NCI-H2171 (cell line): ENCODE measurements around the gene CD53.
"Not testable (repeated sequence)": the region's sequence is repeated elsewhere in the genome, so short reads cannot be mapped to it uniquely, and the experiment has no call there.

Experiments
- DNase-seq: peaks from one replicate; lab custom pipeline; 2025; lab: John Stamatoyannopoulos, UW

Gene CD53

DNA sequence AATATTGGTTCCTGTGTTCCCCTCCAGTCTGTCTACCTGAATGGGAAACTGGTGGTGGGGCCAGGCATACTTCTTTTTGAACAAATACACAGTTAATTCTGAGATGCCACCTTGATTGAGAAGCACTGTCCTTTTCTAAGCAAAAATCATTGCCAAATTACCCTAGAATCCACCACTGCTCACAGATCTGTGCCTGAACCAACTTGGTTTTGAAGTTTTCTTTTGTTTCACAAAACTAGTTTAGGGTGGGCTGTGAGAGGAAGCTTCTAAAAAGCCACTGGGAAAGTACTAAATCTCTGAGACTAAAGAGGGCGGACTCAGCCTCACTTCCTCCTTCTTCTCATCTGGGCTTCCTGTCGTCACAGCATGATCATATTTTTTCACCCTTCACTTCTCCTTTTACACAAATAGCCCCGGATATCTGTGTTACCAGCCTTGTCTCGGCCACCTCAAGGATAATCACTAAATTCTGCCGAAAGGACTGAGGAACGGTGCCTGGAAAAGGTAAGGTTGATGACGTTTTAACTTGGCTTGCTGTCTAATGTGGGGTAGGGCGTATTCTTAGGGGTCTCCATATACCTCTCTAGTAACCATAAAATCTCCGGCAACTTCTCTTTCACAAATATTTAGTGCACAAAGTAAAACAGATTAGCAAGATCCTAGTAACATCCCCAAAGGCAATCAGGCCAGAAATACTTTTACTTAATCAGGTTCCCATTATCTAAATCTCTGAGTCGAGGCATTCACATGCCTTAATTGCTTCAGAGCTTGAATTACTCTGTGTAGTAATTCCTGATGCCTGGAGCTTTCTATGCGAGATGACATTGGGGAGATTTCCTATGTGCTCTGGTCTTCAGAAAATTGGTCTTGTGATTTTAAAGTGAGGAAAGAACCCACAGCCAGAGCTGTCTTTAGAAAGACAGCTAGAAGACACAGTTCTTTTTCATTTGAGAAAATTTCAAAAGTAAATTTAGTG lies at the start of gene CD53:
CD53 (plus strand) TSS at position 404 of the 976 bp plus-strand sequence. CDS start 18,261 bp downstream, outside the sequence.
- DNase-seq = no peak

GRCh38 chr1:110824192-110824591 lies 48.8 kb upstream of the CD53 start:
- DNase-seq = no peak

DNA sequence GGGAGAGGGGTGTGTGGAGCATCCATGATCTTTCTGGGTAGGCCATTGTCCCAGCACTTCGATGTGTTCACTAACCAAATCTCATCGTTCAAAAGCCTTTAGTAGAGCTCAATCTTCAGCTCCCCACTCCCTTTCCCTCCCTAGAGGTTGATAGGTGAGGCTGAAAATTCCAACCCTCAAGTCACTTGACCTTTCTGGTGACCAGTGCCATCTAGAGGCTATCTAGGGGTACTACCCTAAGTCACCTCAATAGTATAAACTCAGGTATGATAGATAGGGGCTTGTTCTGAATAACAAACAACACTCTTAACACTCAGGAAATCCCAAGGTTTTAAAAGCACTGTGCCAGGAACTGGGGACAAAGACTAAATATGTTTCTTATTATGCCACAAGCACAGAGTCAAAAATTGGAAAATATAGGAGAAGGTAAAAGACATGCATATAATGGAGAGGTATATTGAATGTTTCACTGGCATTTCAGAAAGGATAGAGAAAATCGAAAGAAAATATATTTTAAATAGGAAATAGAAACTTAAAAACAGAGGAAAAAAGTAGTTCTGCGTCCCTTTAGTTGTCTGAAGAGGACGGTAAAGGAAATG lies 42.9 kb upstream of the CD53 start:
- DNase-seq = peak; percentile 54

DNA sequence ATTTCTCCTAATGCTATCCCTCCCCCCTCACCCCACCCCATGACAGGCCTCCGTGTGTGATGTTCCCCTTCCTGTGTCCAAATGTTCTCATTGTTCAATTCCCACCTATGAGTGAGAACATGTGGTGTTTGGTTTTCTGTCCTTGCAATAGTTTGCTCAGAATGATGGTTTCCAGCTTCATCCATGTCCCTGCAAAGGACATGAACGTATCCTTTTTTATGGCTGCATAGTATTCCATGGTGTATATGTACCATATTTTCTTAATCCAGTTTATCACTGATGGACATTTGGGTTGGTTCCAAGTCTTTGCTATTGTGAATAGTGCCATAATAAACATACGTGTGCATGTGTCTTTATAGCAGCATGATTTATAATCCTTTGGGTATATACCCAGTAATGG lies 39.2 kb upstream of the CD53 start:
- DNase-seq = not testable (repeated sequence)

DNA sequence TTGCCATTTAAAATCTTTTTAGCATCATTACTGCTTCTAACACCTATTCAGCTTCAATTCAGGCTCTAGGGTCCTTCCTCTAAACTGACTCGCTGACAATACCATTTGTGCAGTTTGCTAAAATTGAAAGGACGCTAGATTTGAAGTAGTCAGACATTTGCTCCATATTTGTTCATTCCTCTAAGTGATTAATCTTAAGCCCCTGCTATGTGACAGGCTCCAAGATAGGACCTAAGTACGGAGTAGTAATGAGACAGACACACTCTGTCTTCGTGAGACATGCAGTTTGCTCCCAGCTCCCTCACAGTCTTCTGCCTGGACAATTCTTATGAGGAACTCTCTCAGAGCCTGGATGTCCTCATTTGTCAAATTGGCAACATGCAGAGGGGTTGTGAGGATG lies 26.1 kb upstream of the CD53 start:
- DNase-seq = no peak

GRCh38 chr1:110850145-110850544 lies 22.8 kb upstream of the CD53 start:
- DNase-seq = no peak

DNA sequence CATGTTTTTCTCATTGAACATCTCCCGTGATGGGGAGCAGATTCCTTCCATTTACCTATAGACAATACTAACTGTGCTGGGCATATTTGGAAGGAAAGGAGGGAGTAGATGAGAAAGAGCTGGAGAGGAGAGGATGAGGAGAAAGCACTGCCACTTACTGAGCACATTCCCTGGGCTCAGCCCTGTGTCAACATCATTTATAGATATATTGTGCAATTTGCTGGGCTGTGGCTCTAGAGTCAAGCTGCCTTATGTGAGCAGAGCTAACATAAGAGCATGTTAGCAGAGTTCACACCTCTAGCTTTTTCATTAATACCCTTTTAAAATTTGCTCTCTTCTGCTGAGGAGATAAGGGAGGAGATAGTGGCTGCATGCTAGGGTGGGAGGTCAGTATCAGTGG lies 22.3 kb upstream of the CD53 start:
- DNase-seq = no peak

DNA sequence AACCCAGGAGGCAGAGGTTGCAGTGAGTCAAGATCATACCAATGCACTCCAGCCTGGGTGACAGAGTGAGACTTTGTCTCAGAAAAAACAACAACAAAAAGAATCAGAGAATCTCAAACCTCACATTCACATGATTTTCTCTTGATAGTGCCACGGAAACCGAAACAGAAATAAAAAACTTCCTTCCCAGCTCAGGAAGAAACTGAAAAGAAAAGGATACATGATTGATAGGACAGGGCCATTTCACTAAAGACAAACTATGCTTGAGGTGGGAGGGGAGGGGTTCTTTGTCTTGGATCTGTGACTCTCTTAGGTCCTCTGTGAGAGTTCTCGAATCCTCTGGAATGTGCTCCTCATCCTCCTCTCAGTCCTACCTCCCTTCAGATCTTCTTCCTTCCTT lies 19.8 kb upstream of the CD53 start:
- no peak for DNase-seq

- DNase-seq = no peak
Measured at GRCh38 chr1:110856410-110856809, 16.5 kb upstream of the CD53 start.

DNA sequence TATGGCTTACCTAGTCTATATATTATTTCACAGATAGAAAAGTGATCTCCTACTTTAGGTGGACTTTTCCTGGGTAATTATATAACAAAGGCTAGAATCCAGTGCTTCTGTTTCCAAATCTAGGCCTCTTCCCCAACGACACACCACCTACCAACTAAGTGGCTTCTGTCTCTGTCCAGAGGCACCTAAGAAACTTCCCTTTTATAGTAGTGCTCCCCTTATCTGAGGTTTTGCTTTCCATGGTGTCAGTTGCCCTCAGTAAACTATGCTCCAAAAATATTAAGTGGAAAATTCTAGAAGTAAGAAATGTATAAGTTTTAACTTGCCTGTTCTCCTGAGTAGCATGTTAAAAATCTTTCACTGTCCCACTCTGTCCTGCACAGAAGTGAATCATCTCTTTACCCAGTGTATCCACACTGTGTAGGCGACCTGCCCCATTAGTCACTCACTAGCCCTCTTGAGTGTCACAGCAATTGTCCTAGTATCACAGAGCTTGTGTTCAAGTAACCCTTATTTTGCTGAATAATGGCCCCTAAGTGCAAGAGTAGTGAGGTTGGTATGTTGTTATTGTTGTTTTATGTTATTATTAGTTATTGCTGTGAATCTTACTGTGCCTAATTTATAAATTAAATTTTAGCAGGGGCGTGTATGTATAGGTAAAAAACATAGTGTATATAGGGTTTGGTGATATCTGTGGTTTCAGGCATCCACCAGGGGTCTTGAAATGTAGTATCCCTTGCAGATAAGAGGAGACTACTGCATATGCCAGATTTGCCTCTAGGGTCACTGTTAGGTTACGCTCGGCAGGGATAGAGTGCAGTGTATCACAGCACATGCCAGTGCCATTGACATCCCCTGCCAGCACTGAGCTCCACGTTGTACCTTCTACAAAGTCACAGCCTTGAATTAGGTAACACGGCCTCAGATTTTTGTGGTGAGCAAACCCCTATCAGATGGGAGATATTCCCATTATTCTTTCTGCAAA lies 14.7 kb upstream of the CD53 start:
- DNase-seq = no peak

DNA sequence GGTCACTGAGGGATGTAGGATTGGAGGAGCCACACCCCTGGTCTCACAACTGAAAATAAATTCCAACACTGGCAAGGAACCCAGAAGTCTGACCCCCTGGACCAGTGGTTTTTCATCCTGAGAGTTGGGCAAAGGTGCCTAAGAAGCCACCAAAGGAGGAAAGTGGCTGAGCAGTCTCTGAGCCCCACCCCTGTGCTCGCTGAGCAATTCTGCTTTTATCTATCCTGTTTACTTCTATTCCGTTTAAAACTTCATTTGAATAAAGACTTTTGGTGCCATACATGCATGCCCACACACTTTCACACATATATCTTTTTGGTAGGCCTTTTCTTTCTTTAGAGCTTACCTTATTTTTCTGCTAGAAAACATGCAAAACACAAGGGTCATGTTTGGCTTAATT lies 13.9 kb upstream of the CD53 start:
- DNase-seq = no peak

DNA sequence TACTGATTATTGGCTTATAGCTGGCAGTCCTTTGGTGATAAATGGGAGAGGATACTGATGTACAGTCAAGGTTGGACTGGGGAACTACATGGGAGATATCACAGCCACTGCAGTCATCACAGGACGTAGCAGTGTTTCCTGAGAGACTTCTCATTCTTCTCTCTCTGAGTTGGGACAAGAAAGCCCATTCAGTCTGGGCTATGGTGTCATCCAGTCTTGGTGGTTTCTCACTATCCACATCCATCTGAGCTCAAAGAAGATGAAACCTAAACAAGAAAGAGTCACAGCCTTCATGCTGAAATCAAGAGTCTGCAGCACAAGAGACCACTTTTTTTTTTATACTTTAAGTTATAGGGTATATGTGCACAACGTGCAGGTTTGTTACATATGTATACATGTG lies 12.8 kb upstream of the CD53 start:
- DNase-seq = no peak

DNA sequence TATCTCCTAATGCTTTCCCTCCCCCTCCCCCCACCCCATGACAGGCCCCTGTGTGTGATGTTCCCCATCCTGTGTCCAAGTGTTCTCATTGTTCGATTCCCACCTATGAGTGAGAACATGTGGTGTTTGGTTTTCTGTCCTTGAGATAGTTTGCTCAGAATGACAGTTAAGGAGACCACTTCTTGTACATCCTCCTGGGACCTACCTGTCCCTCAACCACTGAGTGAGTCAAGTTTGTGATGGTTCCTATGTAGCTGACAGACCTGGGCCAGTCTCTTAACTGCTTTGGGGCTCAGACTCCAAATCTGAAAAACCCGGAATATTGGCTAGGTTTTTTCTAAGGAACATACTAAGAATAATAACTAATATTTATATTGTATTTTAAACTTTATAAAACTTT lies 12.3 kb upstream of the CD53 start:
- not testable (repeated sequence) for DNase-seq

DNA sequence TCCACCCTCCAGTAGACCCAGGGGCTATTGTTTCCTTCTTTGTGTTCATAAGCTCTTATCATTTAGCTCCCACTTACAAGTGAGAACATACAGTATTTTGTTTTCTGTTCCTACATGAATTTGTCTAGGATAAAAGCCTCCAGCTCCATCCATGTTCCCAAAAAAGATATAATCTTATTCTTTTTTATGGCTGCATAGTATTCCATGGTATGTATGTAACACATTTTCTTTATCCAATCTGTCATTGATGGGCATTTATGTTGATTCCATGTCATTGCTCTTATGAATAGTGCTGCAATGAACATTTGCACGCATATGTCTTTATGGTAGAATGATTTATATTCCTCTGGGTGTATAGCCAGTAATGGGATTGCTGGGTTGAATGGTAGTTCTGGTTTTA lies 11.0 kb upstream of the CD53 start:
- DNase-seq = not testable (repeated sequence)

GRCh38 chr1:110864287-110864686 lies 8.7 kb upstream of the CD53 start:
- no peak for DNase-seq

DNA sequence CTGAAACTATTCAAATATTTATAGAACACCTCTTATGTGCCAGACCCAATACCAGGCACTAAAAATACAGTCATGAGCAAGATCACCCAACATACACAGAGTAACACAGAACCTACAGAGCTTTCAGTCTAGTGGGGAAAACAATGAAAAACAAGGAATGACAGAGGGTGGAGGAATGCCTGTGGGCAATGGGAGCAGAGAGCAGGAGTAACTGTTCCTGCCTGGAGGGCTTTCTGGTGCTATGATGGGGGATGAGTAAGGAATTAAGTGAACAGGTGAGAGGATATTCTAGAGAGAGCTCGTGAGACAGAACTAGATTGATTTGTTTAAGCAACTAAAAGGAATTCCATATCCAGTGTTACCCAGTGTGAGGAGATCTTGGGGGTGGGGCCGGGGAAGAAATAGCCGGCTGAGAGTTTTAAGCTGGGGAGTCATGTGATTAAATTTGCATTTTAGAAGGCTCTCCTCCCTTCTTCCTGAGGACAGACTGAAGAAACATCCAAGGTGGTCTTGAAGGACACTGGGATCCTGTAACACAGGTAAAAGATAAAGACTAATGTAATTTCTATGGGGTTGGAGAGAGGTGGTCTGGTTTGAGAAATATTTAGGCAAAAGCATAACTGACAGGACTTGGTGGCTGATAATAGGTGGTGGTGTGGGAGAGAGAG lies 2.1 kb upstream of the CD53 start:
- no peak for DNase-seq

- no peak for DNase-seq
Measured at GRCh38 chr1:110872366-110872744, 593 bp upstream of the CD53 start.

DNA sequence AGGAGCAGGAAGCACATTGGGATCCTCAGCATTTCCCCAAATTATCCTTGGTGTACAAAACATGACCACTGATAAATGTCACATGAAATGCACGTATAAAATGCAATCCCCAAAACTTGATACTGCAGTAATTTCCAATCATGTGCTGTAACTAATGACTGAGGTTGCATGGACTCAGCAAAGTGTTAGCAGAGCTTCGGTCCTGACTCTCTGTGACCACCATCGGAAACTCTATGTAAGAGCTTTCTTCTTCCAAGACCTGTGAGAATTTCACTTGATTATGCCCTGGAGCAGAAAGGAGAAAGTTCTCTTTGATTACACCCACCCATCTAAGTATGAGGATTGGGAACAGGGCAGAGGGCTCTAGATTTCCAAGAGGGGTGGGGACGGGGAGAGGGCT lies 908 bp downstream of the CD53 start:
- no peak for DNase-seq

- DNase-seq = no peak
Measured at GRCh38 chr1:110874324-110875215, 1.6 kb downstream of the CD53 start.

- DNase-seq = no peak
Measured at GRCh38 chr1:110875216-110875731, 2.3 kb downstream of the CD53 start.
